ENCODE results near the gene PLS3. TPM values are rescaled to one million over a fixed set of nuclear protein-coding genes. Genes with fewer than 3 reads are reported as not detected.

Gene PLS3
- total and polyA plus RNA-seq, 9 of the 15 experiments (the other 6 are each of a cell fraction or from before 2014, with no cell fraction given): 0.03 to 0.42 (median 0.03) TPM; not detected in 4

- TF ChIP-seq PHF21A (IDR thresholded peaks at IDR 0.05; ENCODE audit: borderline replicate concordance, low read depth) (no peak), RCOR1 (IDR thresholded peaks at IDR 0.05; ENCODE audit: borderline replicate concordance in 1 of 2, low read depth in 2 of 2, low read length in 2 of 2) (no peak), ELF2 (CRISPR knock-in tag; IDR thresholded peaks at IDR 0.05) (no peak), ATF6 (CRISPR knock-in tag; IDR thresholded peaks at IDR 0.05) (no peak), HMGXB4 (CRISPR knock-in tag; IDR thresholded peaks at IDR 0.05) (no peak), GATAD2B (IDR thresholded peaks at IDR 0.05; ENCODE audit: borderline replicate concordance) (no peak), MAX (CRISPR knock-in tag; IDR thresholded peaks at IDR 0.05) (no peak), THAP12 (CRISPR knock-in tag; IDR thresholded peaks at IDR 0.05) (no peak), KHSRP (IDR thresholded peaks at IDR 0.05) (no peak), HDGF (IDR thresholded peaks at IDR 0.05) (no peak), NFIC (IDR thresholded peaks at IDR 0.05) (no peak), ATF3 (IDR thresholded peaks at IDR 0.05) (no peak), ATF3 (CRISPR knock-in tag; conservative IDR thresholded peaks at IDR 0.05) (no peak)
Observed at GRCh38 chrX:115564243-115564642, 3.3 kb downstream of the PLS3 start (continued).
